ENCODE results near the gene CALHM2.

CALHM2 gene

GRCh38 chr10:103499881-103500280, 47.7 kb upstream of the CALHM2 start:
- peaks cover 54% of the 10 kb centered on the region for H3K27me3 ChIP-seq (ENCODE audit: insufficient read depth, low read length, poor library complexity)
- no peak overlapping the region for H2AFZ ChIP-seq (ENCODE audit: low read depth, low read length)
- no peaks in the 10 kb centered on the region for H3K9me3 ChIP-seq (ENCODE audit: insufficient read depth, low read length, severe bottlenecking)
- no peak overlapping the region for H3K9ac ChIP-seq (ENCODE audit: low read depth, low read length)
- H3K4me1 ChIP-seq (ENCODE audit: insufficient read depth, low read length), result peaks cover 9% of the 10 kb centered on the region
- DNase-seq (no peak), ATAC-seq (ENCODE audit: insufficient read depth, low read depth) (no peak)
- H3K4me2 ChIP-seq (ENCODE audit: insufficient read depth, low read length), result no peak overlapping the region
- no peaks in the 10 kb centered on the region for H4K20me1 ChIP-seq (ENCODE audit: insufficient read depth, low read length)
- H3K36me3 ChIP-seq (ENCODE audit: insufficient read depth, low read length), result no peaks in the 10 kb centered on the region
- no peak for TF ChIP-seq EZH2 (IDR thresholded peaks at IDR 0.05; ENCODE audit: borderline replicate concordance, low read depth, low read length, severe bottlenecking)
- no peak for TF ChIP-seq CTCF (IDR thresholded peaks at IDR 0.05; ENCODE audit: borderline replicate concordance, extremely low read depth, low read length, poor library complexity, severe bottlenecking)
- no peaks in the 10 kb centered on the region for H3K79me2 ChIP-seq (ENCODE audit: insufficient read depth, low read length)
- no peak overlapping the region for H3K27ac ChIP-seq (ENCODE audit: low read length)
- no peak overlapping the region for H3K4me3 ChIP-seq (ENCODE audit: low read depth in 1 of 2, low read length in 2 of 2)

GRCh38 chr10:103498936-103499638, 46.9 kb upstream of the CALHM2 start:
- Histone ChIP-seq H3K79me2 (ENCODE audit: insufficient read depth, low read length) (no peaks in the 10 kb centered on the region), H3K4me1 (ENCODE audit: insufficient read depth, low read length) (peaks cover under 1% of the 10 kb centered on the region), H4K20me1 (ENCODE audit: insufficient read depth, low read length) (no peaks in the 10 kb centered on the region), H3K9me3 (ENCODE audit: insufficient read depth, low read length, severe bottlenecking) (no peaks in the 10 kb centered on the region), H3K4me3 (ENCODE audit: low read depth in 1 of 2, low read length in 2 of 2) (no peak overlapping the region), H3K27ac (ENCODE audit: low read length) (no peak overlapping the region), H3K27me3 (ENCODE audit: insufficient read depth, low read length, poor library complexity) (peaks cover 49% of the 10 kb centered on the region), H3K4me2 (ENCODE audit: insufficient read depth, low read length) (no peak overlapping the region), H3K36me3 (ENCODE audit: insufficient read depth, low read length) (no peaks in the 10 kb centered on the region), H2AFZ (ENCODE audit: low read depth, low read length) (no peak overlapping the region), H3K9ac (ENCODE audit: low read depth, low read length) (no peak overlapping the region)
- ATAC-seq (ENCODE audit: insufficient read depth, low read depth) (no peak; the same call in 2 of the 3 replicates), DNase-seq (no peak)
- TF ChIP-seq CTCF (IDR thresholded peaks at IDR 0.05; ENCODE audit: borderline replicate concordance, extremely low read depth, low read length, poor library complexity, severe bottlenecking) (no peak), EZH2 (IDR thresholded peaks at IDR 0.05; ENCODE audit: borderline replicate concordance, low read depth, low read length, severe bottlenecking) (no peak)

DNA sequence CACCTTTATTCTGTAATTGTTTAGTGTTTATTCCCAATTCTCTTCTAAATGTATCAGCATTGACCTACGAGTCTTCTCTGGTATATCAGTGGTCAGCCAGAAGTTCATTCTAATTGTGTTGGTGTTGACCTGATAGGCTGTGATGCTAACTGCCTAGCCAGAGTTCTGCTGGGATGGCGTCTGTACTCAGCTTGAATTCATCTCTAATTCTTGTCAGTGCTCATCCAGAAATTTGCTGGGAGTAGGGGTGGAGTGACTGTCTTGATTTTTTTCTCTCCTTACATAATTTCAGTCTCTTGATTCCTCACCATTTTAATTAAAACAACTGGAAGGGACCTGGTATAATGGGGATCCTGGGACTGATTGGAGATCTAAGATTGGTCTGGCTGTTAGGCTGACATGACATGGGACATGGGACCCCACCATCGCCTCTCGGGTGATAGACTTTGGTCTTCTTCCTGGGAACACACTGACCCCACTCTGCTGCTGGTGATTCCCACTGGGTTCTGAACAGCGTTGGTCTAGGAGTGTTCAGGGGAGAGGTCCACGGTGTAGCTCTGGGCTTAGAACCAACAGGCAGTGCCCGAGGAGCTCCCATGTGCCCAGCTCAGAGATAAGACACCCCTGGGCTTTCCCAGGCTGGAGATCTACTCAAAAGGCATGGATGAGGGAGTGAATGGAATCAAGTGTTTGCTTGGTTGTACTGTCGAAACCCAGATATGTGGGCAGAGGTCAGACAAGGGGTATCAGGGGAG, 45.2 kb upstream of the CALHM2 start:
- Histone ChIP-seq H3K79me2 (ENCODE audit: insufficient read depth, low read length) (no peaks in the 10 kb centered on the region), H3K9me3 (ENCODE audit: insufficient read depth, low read length, severe bottlenecking) (no peaks in the 10 kb centered on the region), H3K27me3 (ENCODE audit: insufficient read depth, low read length, poor library complexity) (peaks cover 40% of the 10 kb centered on the region), H3K4me2 (ENCODE audit: insufficient read depth, low read length) (no peak overlapping the region), H2AFZ (ENCODE audit: low read depth, low read length) (no peak overlapping the region), H4K20me1 (ENCODE audit: insufficient read depth, low read length) (no peaks in the 10 kb centered on the region), H3K36me3 (ENCODE audit: insufficient read depth, low read length) (no peaks in the 10 kb centered on the region), H3K27ac (ENCODE audit: low read length) (no peak overlapping the region), H3K4me3 (ENCODE audit: low read depth in 1 of 2, low read length in 2 of 2) (no peak overlapping the region), H3K4me1 (ENCODE audit: insufficient read depth, low read length) (no peaks in the 10 kb centered on the region), H3K9ac (ENCODE audit: low read depth, low read length) (no peak overlapping the region)
- no peak for TF ChIP-seq EZH2 (IDR thresholded peaks at IDR 0.05; ENCODE audit: borderline replicate concordance, low read depth, low read length, severe bottlenecking)
- no peak for TF ChIP-seq CTCF (IDR thresholded peaks at IDR 0.05; ENCODE audit: borderline replicate concordance, extremely low read depth, low read length, poor library complexity, severe bottlenecking)
- DNase-seq, result no peak
- ATAC-seq (ENCODE audit: insufficient read depth, low read depth), result no peak
